OCI-LY1 (cell line): ENCODE results near the gene GABBR2.

Experiments used
- H2AFZ ChIP-seq: fragments of 200-600 bp; sonication (generic), shearing (Covaris generic); 2 replicates; pipeline ENCODE4 v1.6.0; 2014; ENCODE audit warnings: antibody characterized with exemption, mild to moderate bottlenecking, low read length
- H3F3A ChIP-seq: fragments of 200-600 bp; sonication (generic), shearing (Covaris generic); 2 replicates; pipeline ENCODE4 v1.6.0; 2014; ENCODE audit warnings: mild to moderate bottlenecking, antibody characterized with exemption, low read length, moderate library complexity; ENCODE audit not compliant: insufficient read depth
- H3K27ac ChIP-seq: fragments of 200-600 bp; sonication (generic); 2 replicates; pipeline ENCODE4 v1.5.1; 2014; ENCODE audit warnings: low read length, mixed run types, mild to moderate bottlenecking, low read depth; ENCODE audit not compliant: poor library complexity, severe bottlenecking
- H3K27me3 ChIP-seq: fragments of 200-600 bp; sonication (generic); 2 replicates; pipeline ENCODE4 v1.6.0; 2014; ENCODE audit warnings: antibody characterized with exemption, mild to moderate bottlenecking, low read length, moderate library complexity; ENCODE audit not compliant: insufficient read depth
- H3K36me3 ChIP-seq: fragments of 200-600 bp; sonication (generic); 2 replicates; pipeline ENCODE4 v1.6.1; 2014; ENCODE audit warnings: mild to moderate bottlenecking, antibody characterized with exemption, low read length, moderate library complexity, mixed read lengths; ENCODE audit not compliant: insufficient read depth
- H3K4me1 ChIP-seq: fragments of 200-600 bp; sonication (generic); 2 replicates; pipeline ENCODE4 v1.5.1; 2014; ENCODE audit warnings: mild to moderate bottlenecking, low read length, moderate library complexity; ENCODE audit not compliant: insufficient read depth, severe bottlenecking
- H3K4me2 ChIP-seq: fragments of 200-600 bp; sonication (generic), shearing (Covaris generic); 2 replicates; pipeline ENCODE4 v1.6.1; 2014; ENCODE audit warnings: low read length
- H3K4me3 ChIP-seq: fragments of 200-600 bp; sonication (generic); 2 replicates; pipeline ENCODE4 v1.5.1; 2014; ENCODE audit warnings: low read length, low read depth, mild to moderate bottlenecking, mixed read lengths; ENCODE audit not compliant: poor library complexity, severe bottlenecking
- H3K79me2 ChIP-seq: fragments of 200-600 bp; shearing (Covaris generic); 2 replicates; pipeline ENCODE4 v1.6.1; 2016; ENCODE audit warnings: mixed run types, low read length, mixed read lengths; ENCODE audit not compliant: insufficient read depth
- H3K9ac ChIP-seq: fragments of 200-600 bp; sonication (generic), shearing (Covaris generic); 2 replicates; pipeline ENCODE4 v1.6.1; 2014; ENCODE audit warnings: mild to moderate bottlenecking, low read length, mixed read lengths
- H3K9me2 ChIP-seq: fragments of 200-600 bp; sonication (generic), shearing (Covaris generic); 2 replicates; pipeline ENCODE4 v1.6.1; 2014; ENCODE audit warnings: low read depth, mild to moderate bottlenecking, low read length, mixed read lengths
- H3K9me3 ChIP-seq: fragments of 200-600 bp; shearing (Covaris generic); 2 replicates; pipeline ENCODE4 v1.6.1; 2014; ENCODE audit warnings: low read length, mixed read lengths
- H4K20me1 ChIP-seq: fragments of 200-600 bp; sonication (generic), shearing (Covaris generic); 2 replicates; pipeline ENCODE4 v1.6.0; 2016; ENCODE audit warnings: mild to moderate bottlenecking, low read length; ENCODE audit not compliant: insufficient read depth
- EZH2 ChIP-seq: fragments of 200-600 bp; sonication (generic), shearing (Covaris generic); IDR thresholded peaks from 2 replicates; pipeline ENCODE4 v1.8.0; 2017; ENCODE audit warnings: borderline replicate concordance, mixed run types, mild to moderate bottlenecking, antibody characterized with exemption, low read length, moderate library complexity, mixed read lengths
- TF ChIP-seq, protein P1 (sequence below): fragments of 200-600 bp; sonication (generic), shearing (Covaris generic); IDR thresholded peaks from 2 replicates; pipeline ENCODE4 v1.5.1; 2017; ENCODE audit warnings: mild to moderate bottlenecking, antibody characterized with exemption, low read length, moderate library complexity, mixed read lengths

The GABBR2 gene

DNA sequence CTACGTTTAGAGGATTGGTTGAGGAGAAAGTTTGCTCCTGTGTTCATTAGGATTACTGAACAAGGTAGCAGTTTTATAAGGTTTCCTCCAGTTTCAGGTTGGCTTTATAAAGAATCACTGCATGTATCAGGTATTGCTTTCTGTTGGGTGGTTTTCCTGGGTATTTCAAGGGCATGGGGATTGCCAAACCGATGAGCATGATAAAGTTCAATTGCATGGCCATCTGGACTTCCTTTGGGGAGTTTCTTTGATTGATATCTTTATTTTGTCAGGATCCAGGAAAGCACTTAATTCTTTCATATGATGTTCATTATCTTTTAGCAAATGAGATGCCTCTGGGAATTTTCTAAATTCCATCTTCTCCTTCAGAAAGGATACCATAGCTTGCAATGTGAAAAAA, 10.3 kb upstream of the GABBR2 start:
- Histone ChIP-seq H2AFZ (no peak overlapping the region), H3K4me3 (no peak overlapping the region), H3K9me2 (no peaks in the 10 kb centered on the region), H3K79me2 (no peaks in the 10 kb centered on the region), H3K4me1 (no peaks in the 10 kb centered on the region), H3F3A (no peaks in the 10 kb centered on the region), H3K9me3 (no peaks in the 10 kb centered on the region), H3K27ac (no peak overlapping the region), H4K20me1 (no peaks in the 10 kb centered on the region), H3K27me3 (no peaks in the 10 kb centered on the region; the same call in 1 of the 2 replicates), H3K4me2 (no peak overlapping the region), H3K36me3 (no peaks in the 10 kb centered on the region), H3K9ac (no peak overlapping the region)
- TF ChIP-seq, protein P1, sequence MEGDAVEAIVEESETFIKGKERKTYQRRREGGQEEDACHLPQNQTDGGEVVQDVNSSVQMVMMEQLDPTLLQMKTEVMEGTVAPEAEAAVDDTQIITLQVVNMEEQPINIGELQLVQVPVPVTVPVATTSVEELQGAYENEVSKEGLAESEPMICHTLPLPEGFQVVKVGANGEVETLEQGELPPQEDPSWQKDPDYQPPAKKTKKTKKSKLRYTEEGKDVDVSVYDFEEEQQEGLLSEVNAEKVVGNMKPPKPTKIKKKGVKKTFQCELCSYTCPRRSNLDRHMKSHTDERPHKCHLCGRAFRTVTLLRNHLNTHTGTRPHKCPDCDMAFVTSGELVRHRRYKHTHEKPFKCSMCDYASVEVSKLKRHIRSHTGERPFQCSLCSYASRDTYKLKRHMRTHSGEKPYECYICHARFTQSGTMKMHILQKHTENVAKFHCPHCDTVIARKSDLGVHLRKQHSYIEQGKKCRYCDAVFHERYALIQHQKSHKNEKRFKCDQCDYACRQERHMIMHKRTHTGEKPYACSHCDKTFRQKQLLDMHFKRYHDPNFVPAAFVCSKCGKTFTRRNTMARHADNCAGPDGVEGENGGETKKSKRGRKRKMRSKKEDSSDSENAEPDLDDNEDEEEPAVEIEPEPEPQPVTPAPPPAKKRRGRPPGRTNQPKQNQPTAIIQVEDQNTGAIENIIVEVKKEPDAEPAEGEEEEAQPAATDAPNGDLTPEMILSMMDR: no peak
- TF ChIP-seq EZH2: no peak

DNA sequence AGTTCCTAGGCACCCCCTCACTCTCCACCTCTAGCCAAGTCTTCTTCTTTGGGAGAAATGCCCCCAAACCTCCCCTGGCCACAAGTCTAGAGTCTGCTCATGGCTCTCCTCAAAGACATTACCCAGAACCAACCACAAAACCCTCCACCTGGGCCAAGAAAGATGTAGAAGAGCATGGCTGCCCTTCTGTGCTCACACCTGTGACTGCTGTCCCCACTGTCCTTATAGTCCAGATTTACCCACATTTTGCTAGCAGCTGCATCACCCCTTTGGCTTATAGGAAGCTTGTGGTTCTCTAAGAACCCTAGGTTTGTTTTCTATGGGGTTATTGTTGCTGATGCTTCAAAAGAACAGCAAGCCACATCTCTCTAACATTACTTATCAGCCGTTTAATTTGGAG, 6.1 kb upstream of the GABBR2 start:
- H3K79me2 ChIP-seq: no peaks in the 10 kb centered on the region
- no peaks in the 10 kb centered on the region for H3K9me2 ChIP-seq
- H3K4me2 ChIP-seq: no peak overlapping the region
- no peaks in the 10 kb centered on the region for H4K20me1 ChIP-seq
- H3K4me1 ChIP-seq: no peaks in the 10 kb centered on the region
- H3K9me3 ChIP-seq: no peaks in the 10 kb centered on the region
- no peak overlapping the region for H2AFZ ChIP-seq
- no peak overlapping the region for H3K27ac ChIP-seq
- no peaks in the 10 kb centered on the region for H3K36me3 ChIP-seq
- no peaks in the 10 kb centered on the region for H3K27me3 ChIP-seq
- H3K4me3 ChIP-seq: no peak overlapping the region
- H3K9ac ChIP-seq: no peak overlapping the region
- H3F3A ChIP-seq: no peaks in the 10 kb centered on the region
- TF ChIP-seq EZH2: no peak
- TF ChIP-seq, protein P1: no peak

DNA sequence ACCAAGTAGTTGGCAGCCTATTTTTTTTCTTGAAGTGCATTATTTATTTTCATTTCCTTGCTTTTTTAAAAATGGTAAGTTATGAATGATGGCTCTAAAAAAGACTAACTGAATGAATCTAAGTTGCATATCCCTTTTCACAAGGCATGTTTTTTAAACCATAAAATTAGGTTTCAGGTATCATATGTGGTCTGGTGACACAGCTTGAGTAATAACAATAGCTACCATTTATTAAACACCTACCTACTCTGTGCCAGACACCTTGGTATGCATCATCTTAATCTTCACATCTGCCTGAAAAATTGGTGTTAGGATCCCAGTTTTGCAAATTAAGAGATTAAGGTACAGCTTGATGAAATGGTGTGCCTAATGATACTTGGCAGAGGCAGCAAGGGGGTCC, 4.3 kb upstream of the GABBR2 start:
- no peaks in the 10 kb centered on the region for H3K79me2 ChIP-seq
- H3F3A ChIP-seq: no peaks in the 10 kb centered on the region
- no peaks in the 10 kb centered on the region for H3K9me2 ChIP-seq
- H3K9ac ChIP-seq: no peak overlapping the region
- no peak overlapping the region for H3K4me2 ChIP-seq
- no peaks in the 10 kb centered on the region for H3K9me3 ChIP-seq
- no peaks in the 10 kb centered on the region for H3K36me3 ChIP-seq
- no peaks in the 10 kb centered on the region for H3K27me3 ChIP-seq
- H4K20me1 ChIP-seq: no peaks in the 10 kb centered on the region
- H3K27ac ChIP-seq: no peak overlapping the region
- no peak overlapping the region for H2AFZ ChIP-seq
- no peak overlapping the region for H3K4me3 ChIP-seq
- H3K4me1 ChIP-seq: no peaks in the 10 kb centered on the region
- no peak for TF ChIP-seq EZH2
- TF ChIP-seq, protein P1: no peak
